ENCODE data around the gene MCHR1. TPM values are rescaled to one million over a fixed set of nuclear protein-coding genes. Genes with fewer than 3 reads are reported as not detected.

The MCHR1 gene
- polyA plus RNA-seq (0.12 to 0.24 TPM in 2 of 3 replicates, not detected in the other), polyA minus RNA-seq (1.8 TPM in 1 of 3 replicates, not detected in the others)
- polyA plus RNA-seq (2011; ENCODE audit: low read depth): not detected
- polyA plus RNA-seq (2011; cell fraction: cytosol; rRNA removed): 0.11 TPM in 1 of 2 replicates, not detected in the other
- 0.19 and 0.29 TPM in 2 replicates for polyA plus RNA-seq (2011; cell fraction: nucleus; rRNA removed)
- not detected in 2 replicates for polyA plus RNA-seq (2012; ENCODE audit: low replicate concordance)
- not detected for polyA minus RNA-seq (2011; cell fraction: cytosol; rRNA and poly(A)+ RNA removed)
- not detected in 2 replicates for polyA minus RNA-seq (2011; cell fraction: nucleus; rRNA and poly(A)+ RNA removed)

- Histone ChIP-seq H3K27ac (ENCODE audit: control insufficient read depth, insufficient read depth, low read length) (no peak within 1 kb of the TSS), H3K36me3 (ENCODE audit: control insufficient read depth in 2 of 2, extremely low read depth in 1 of 2, insufficient read depth in 2 of 2, low read length in 2 of 2) (no peaks in the 10 kb centered on the region), H2AFZ (ENCODE audit: control insufficient read depth, low read length) (no peak within 1 kb of the TSS), H3K27me3 (ENCODE audit: control insufficient read depth, extremely low read depth, insufficient read depth, low read length) (peaks cover 6% of the 10 kb centered on the region), H3K79me2 (ENCODE audit: control insufficient read depth, insufficient read depth, low read length) (no peaks in the 10 kb centered on the region), H3K4me2 (ENCODE audit: control insufficient read depth, extremely low read depth, insufficient read depth, low read depth, low read length) (no peak within 1 kb of the TSS), H3K4me3 (ENCODE audit: control insufficient read depth in 2 of 3, extremely low read depth in 1 of 3, insufficient read depth in 2 of 3, low read depth in 1 of 3, low read length in 3 of 3) (no peak within 1 kb of the TSS), H3K9me1 (ENCODE audit: control insufficient read depth, extremely low read depth, insufficient read depth, low read length) (no peaks in the 10 kb centered on the region), H4K20me1 (ENCODE audit: control insufficient read depth, extremely low read depth, insufficient read depth, low read length) (no peaks in the 10 kb centered on the region), H3K9me3 (ENCODE audit: control insufficient read depth, low read depth, low read length) (no peaks in the 10 kb centered on the region), H3K9ac (ENCODE audit: control insufficient read depth, extremely low read depth, insufficient read depth, low read length) (no peak within 1 kb of the TSS), H3K4me1 (ENCODE audit: control insufficient read depth, extremely low read depth, insufficient read depth, low read length) (peaks cover 28% of the 10 kb centered on the region)
- DNase-seq (ENCODE audit: low read depth, low spot score) (no peak), FAIRE-seq (no peak)
- TF ChIP-seq EZH2 (IDR thresholded peaks at IDR 0.05; ENCODE audit: low read length) (no peak), CTCF (optimal IDR thresholded peaks at IDR 0.05 in 1 of 3, IDR thresholded peaks at IDR 0.05 in 1 of 3, conservative IDR thresholded peaks at IDR 0.05 in 1 of 3; ENCODE audit: extremely low read depth in 1 of 3, insufficient read depth in 2 of 3, low read length in 3 of 3) (no peak)
- dilution Hi-C loops (cut with MboI; ENCODE audit: extremely low pct_ligation_motif_present, low sequenced_read_pairs): no loop called here
Observed at GRCh38 chr22:40679249-40679963, at the start of gene MCHR1. Gene MCHR1 (plus strand): TSS chr22:40679484. CDS start chr22:40679653, 169 bp downstream.

- H3K9ac ChIP-seq (ENCODE audit: control insufficient read depth, extremely low read depth, insufficient read depth, low read length): no peak overlapping the region
- dilution Hi-C loops (cut with MboI; ENCODE audit: extremely low pct_ligation_motif_present, low sequenced_read_pairs): loop anchor here (25.0 kb wide), 1 partner anchor 95 kb away; no protein-coding TSS in a partner anchor
- H3K9me3 ChIP-seq (ENCODE audit: control insufficient read depth, low read depth, low read length): no peaks in the 10 kb centered on the region
- FAIRE-seq: no peak
- no peaks in the 10 kb centered on the region for H3K27me3 ChIP-seq (ENCODE audit: control insufficient read depth, extremely low read depth, insufficient read depth, low read length)
- peaks cover 33% of the 10 kb centered on the region for H3K4me1 ChIP-seq (ENCODE audit: control insufficient read depth, extremely low read depth, insufficient read depth, low read length)
- H2AFZ ChIP-seq (ENCODE audit: control insufficient read depth, low read length): no peak overlapping the region
- H3K27ac ChIP-seq (ENCODE audit: control insufficient read depth, insufficient read depth, low read length): no peak overlapping the region
- H3K4me3 ChIP-seq (ENCODE audit: control insufficient read depth in 2 of 3, extremely low read depth in 1 of 3, insufficient read depth in 2 of 3, low read depth in 1 of 3, low read length in 3 of 3): no peak overlapping the region
- H3K4me2 ChIP-seq (ENCODE audit: control insufficient read depth, extremely low read depth, insufficient read depth, low read depth, low read length): no peak overlapping the region
- peaks cover 27% of the 10 kb centered on the region for H4K20me1 ChIP-seq (ENCODE audit: control insufficient read depth, extremely low read depth, insufficient read depth, low read length)
- H3K79me2 ChIP-seq (ENCODE audit: control insufficient read depth, insufficient read depth, low read length): peaks cover 95% of the 10 kb centered on the region
- H3K9me1 ChIP-seq (ENCODE audit: control insufficient read depth, extremely low read depth, insufficient read depth, low read length): no peaks in the 10 kb centered on the region
- TF ChIP-seq CTCF (optimal IDR thresholded peaks at IDR 0.05 in 1 of 3, IDR thresholded peaks at IDR 0.05 in 1 of 3, conservative IDR thresholded peaks at IDR 0.05 in 1 of 3; ENCODE audit: extremely low read depth in 1 of 3, insufficient read depth in 2 of 3, low read length in 3 of 3): no peak
- TF ChIP-seq EZH2 (IDR thresholded peaks at IDR 0.05; ENCODE audit: low read length): no peak
- DNase-seq (ENCODE audit: low read depth, low spot score): no peak
- H3K36me3 ChIP-seq (ENCODE audit: control insufficient read depth in 2 of 2, extremely low read depth in 1 of 2, insufficient read depth in 2 of 2, low read length in 2 of 2): no peaks in the 10 kb centered on the region
Observed at GRCh38 chr22:40631925-40632324, 47.4 kb upstream of the MCHR1 start.

All from keratinocyte (primary cell).